ENCODE measurements around the gene GPSM1.

- TF ChIP-seq CTCF (IDR thresholded peaks at IDR 0.05) = no peak
- TF ChIP-seq POLR2AphosphoS5 (IDR thresholded peaks at IDR 0.05) = no peak
- TF ChIP-seq POLR2A (IDR thresholded peaks at IDR 0.05) = no peak
Measured at GRCh38 chr9:136307215-136307750, 20.1 kb upstream of the GPSM1 start.
